Frontal cortex (tissue), 4 donors: Measurements from ENCODE around the gene RAD54L2. TPM values are rescaled to one million over a fixed set of nuclear protein-coding genes. Genes with fewer than 3 reads are reported as not detected.
"Not testable (repeated sequence)": the region's sequence is repeated elsewhere in the genome, so short reads cannot be mapped to it uniquely, and the experiment has no call there.

Experiments used
- DNase-seq, 2 donors: peaks; one replicate each; pipeline ENCODE4 v3.0.0; 2012; ENCODE audit warnings: low spot score in 2 of 2
- FAIRE-seq: peaks from 2 replicates; lab custom pipeline; 2012; peaks lifted over from hg19 to GRCh38; lab: Jason Lieb, UNC
- total RNA-seq: library from RNA; depleted of rRNA; stranded (reverse); fragments of >200 nt; gene quantifications from one replicate; pipeline ENCODE4 v1.2.3, GENCODE V29; 2014
- donor health status: control.
- donor health status: control.
- donor health status: control.

RAD54L2 gene
- total RNA-seq: 23.2 TPM

GRCh38 chr3:51538459-51539290 lies at the start of gene RAD54L2:
RAD54L2 (plus strand) TSS chr3:51538719; CDS start chr3:51590421, 51,702 bp downstream.
- no peak for FAIRE-seq
- DNase-seq: peak; percentile 87 to 89

GRCh38 chr3:51498876-51499738 lies 39.4 kb upstream of the RAD54L2 start:
- DNase-seq (peak; percentile 55 to 78), FAIRE-seq (no peak)

- DNase-seq (no peak), FAIRE-seq (no peak)
Measured at GRCh38 chr3:51500632-51501131, 37.8 kb upstream of the RAD54L2 start.

GRCh38 chr3:51501833-51502561 lies 36.5 kb upstream of the RAD54L2 start:
- peak; percentile 39 to 57 for DNase-seq
- no peak for FAIRE-seq

GRCh38 chr3:51502562-51502910 lies 36.0 kb upstream of the RAD54L2 start:
- FAIRE-seq: no peak
- no peak for DNase-seq

GRCh38 chr3:51503007-51503406 lies 35.5 kb upstream of the RAD54L2 start:
- no peak for DNase-seq
- no peak for FAIRE-seq

GRCh38 chr3:51508255-51508654 lies 30.3 kb upstream of the RAD54L2 start:
- FAIRE-seq (no peak), DNase-seq (no peak)

GRCh38 chr3:51510996-51511395 lies 27.5 kb upstream of the RAD54L2 start:
- FAIRE-seq (no peak), DNase-seq (no peak)

GRCh38 chr3:51514210-51514609 lies 24.3 kb upstream of the RAD54L2 start:
- DNase-seq (no peak), FAIRE-seq (no peak)

GRCh38 chr3:51519848-51520247 lies 18.7 kb upstream of the RAD54L2 start:
- DNase-seq: no peak
- no peak for FAIRE-seq

- DNase-seq, FAIRE-seq: not testable (repeated sequence)
Measured at GRCh38 chr3:51520906-51521730, 17.4 kb upstream of the RAD54L2 start.

- no peak for FAIRE-seq
- no peak for DNase-seq
Measured at GRCh38 chr3:51522273-51522962, 16.1 kb upstream of the RAD54L2 start.

- not testable (repeated sequence) for DNase-seq, FAIRE-seq
Measured at GRCh38 chr3:51524874-51525273, 13.6 kb upstream of the RAD54L2 start.

- no peak for DNase-seq
- FAIRE-seq: no peak
Measured at GRCh38 chr3:51530485-51530884, 8.0 kb upstream of the RAD54L2 start.

GRCh38 chr3:51535146-51536019 lies 3.1 kb upstream of the RAD54L2 start:
- DNase-seq (no peak), FAIRE-seq (no peak)

GRCh38 chr3:51537631-51538030 lies 888 bp upstream of the RAD54L2 start:
- FAIRE-seq: not testable (repeated sequence)

GRCh38 chr3:51538115-51538458 lies 432 bp upstream of the RAD54L2 start:
- DNase-seq (peak in 1 of 2 donors; percentile 34), FAIRE-seq (no peak)

More at GRCh38 chr3:51537631-51538030, 888 bp upstream of the RAD54L2 start:
- DNase-seq: not testable (repeated sequence)
